GM18861 (cell line): ENCODE data around the gene CDC42BPA.

ENCODE experiments used
- ATAC-seq: cut with Tn5 transposase; IDR thresholded peaks from one replicate; pipeline ENCODE4 v1.9.1; 2021; ENCODE audit not compliant: unreplicated experiment

Gene CDC42BPA

GRCh38 chr1:226951286-226952117, 366.8 kb downstream of the CDC42BPA start:
- ATAC-seq = no peak

GRCh38 chr1:226950871-226951270, 367.4 kb downstream of the CDC42BPA start:
- no peak for ATAC-seq

- ATAC-seq = no peak
These were observed 368.0 kb downstream of the CDC42BPA start for GRCh38 chr1:226950316-226950715.

- no peak for ATAC-seq
These were observed 368.9 kb downstream of the CDC42BPA start for GRCh38 chr1:226949401-226949800.

- ATAC-seq = no peak
These were observed 369.3 kb downstream of the CDC42BPA start for GRCh38 chr1:226948996-226949395.

- no peak for ATAC-seq
These were observed 369.8 kb downstream of the CDC42BPA start for GRCh38 chr1:226948480-226948879.

GRCh38 chr1:226948051-226948450, 370.2 kb downstream of the CDC42BPA start:
- ATAC-seq = no peak

GRCh38 chr1:226946841-226947240, 371.5 kb downstream of the CDC42BPA start:
- ATAC-seq = no peak

GRCh38 chr1:226946285-226946684, 372.0 kb downstream of the CDC42BPA start:
- no peak for ATAC-seq

- no peak for ATAC-seq
These were observed 372.4 kb downstream of the CDC42BPA start for GRCh38 chr1:226945858-226946245.

GRCh38 chr1:226945106-226945857, 373.0 kb downstream of the CDC42BPA start:
- ATAC-seq = no peak

GRCh38 chr1:226943927-226944326, 374.4 kb downstream of the CDC42BPA start:
- no peak for ATAC-seq

- ATAC-seq = no peak
These were observed 375.1 kb downstream of the CDC42BPA start for GRCh38 chr1:226943156-226943555.

- ATAC-seq = no peak
These were observed 375.9 kb downstream of the CDC42BPA start for GRCh38 chr1:226942392-226942791.

- ATAC-seq = no peak
These were observed 377.6 kb downstream of the CDC42BPA start for GRCh38 chr1:226940806-226941067.

- peak; percentile 94 for ATAC-seq
These were observed 378.1 kb downstream of the CDC42BPA start, which contains the start of gene COQ8A for GRCh38 chr1:226940029-226940805. Gene COQ8A (plus strand): TSS chr1:226940294. CDS start chr1:226961386, 21,092 bp downstream.
